GM21786 (cell line): ENCODE data around the gene TMEM107.

Source experiments
- ATAC-seq: cut with Tn5 transposase; IDR thresholded peaks from one replicate; pipeline ENCODE4 v1.9.1; 2021; ENCODE audit not compliant: unreplicated experiment

TMEM107 gene

DNA sequence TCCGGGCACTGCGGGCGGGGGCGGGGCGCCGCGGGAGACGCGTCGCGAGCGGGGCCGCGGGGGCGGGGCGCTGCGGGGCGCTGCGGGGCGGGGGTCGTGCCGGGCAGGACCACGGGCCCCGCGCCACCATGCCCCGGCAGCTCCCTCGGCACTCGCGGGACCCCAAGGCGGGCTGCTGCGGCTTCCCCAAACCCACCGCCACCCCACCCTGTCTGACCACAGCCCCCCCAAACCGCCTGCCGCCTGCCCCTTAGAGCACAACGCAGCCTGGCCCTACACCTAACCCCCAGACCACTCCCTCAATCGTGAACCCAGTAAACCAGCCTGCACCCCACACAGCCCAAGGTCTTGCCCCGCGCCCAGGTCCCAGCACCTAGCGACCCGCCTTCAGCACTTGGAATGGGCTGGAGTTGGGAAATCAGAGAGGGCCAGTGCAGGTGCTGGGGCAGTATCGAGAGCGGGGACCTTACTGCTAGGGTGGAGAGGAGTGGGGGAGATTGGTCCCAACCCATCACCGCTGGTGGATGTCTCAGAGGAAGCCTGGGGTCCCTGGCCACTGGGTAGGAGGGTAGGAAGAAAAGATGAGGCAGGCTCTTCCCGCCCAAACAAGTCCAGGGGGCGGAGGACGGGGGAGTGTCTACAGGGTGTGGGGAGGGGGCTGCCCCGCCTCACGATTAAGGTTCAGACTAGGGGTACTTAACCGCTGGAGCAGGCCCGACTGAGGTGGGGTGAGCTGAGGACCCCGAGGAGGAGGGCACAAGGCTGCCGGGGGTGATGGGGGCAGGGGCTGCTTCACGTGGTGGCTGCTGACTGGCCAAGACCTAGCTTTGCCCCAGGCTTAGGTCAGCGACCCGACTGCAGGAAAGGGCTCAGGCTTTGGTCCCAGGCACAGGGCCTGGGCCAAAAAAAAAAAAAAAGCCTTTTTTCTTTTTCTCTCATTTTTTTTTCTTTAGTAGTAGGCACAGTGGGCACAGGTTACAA, 12.9 kb downstream of the TMEM107 start:
- no peak for ATAC-seq

DNA sequence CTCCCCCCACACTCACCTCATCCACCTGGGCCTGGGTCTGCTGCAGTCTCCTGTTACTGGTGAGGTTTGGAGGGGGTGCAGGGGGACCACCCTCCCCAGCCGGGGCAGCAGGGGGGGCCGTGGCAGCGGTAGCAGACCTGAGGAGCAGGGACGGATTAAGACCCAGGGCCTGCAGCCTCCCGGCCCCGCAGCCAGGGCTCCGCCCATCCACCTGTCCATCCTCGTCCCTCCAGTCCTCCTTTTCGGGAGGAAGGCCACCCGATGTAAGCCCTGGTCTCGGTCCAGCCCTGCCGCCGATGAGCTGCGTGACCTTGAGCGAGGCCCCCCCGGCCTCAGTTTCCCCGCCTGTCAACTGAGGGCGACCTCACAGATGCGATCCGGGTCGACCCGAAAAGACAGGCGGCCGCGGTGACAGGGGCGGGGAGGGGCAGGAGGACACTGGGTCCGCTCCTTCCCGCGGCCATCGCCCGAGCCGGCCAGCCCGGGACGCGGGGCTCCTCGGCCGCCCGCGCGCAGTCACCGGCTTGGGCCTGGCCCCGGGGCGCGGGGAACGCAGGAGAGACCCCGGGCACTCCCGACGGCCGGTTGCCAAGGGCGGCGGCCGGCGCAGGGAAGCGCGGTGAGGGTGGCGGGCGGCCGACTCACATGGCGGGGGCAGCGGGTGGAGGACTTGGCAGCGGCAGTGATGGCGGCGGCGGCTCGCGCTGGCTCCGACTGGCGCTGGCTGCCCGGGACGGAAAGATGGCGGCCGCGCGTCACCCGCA, 13.8 kb downstream of the TMEM107 start, which contains the start of gene VAMP2:
Gene VAMP2, minus strand, starts transcription at position 716 of the 764 bp plus-strand sequence. Its CDS starts 69 bp downstream, at position 647.
- no peak for ATAC-seq

DNA sequence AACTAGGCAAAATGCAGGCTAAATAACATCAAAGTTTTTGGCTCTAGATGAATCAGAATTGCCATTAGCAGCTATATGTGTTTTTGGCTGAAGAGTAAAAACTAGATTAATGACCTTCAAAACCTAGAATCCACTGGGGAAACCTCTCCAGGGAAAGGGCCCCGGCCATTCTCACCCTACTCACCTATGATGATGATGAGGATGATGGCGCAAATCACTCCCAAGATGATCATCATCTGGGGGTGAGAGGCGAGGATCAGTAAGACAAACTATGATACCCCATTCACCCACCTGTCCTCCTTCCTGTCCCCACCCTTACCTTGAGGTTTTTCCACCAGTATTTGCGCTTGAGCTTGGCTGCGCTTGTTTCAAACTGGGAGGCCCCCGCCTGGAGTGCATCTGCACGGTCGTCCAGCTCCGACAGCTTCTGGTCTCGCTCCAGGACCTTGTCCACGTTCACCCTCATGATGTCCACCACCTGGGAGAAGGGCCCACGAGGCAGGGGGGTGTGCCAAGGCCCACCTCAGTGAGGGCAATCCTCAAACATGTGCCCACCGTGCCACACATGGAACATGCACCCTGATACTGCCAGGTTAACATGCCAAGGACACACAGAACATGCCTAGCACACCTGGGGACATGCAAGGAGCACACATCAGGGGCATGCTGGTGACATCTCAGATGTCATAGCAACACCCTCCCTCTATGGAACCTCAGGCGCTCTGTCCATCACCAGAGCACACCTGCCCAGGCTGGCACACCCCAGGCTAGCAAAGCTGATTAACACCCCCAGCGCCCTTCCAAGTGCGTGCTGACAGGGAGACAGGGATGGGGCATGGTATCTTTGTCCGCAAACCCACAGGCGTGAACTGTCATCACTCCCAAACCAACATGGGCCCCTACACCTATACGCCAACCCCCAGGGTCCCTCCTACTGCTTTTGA, 14.6 kb downstream of the TMEM107 start:
- no peak for ATAC-seq

DNA sequence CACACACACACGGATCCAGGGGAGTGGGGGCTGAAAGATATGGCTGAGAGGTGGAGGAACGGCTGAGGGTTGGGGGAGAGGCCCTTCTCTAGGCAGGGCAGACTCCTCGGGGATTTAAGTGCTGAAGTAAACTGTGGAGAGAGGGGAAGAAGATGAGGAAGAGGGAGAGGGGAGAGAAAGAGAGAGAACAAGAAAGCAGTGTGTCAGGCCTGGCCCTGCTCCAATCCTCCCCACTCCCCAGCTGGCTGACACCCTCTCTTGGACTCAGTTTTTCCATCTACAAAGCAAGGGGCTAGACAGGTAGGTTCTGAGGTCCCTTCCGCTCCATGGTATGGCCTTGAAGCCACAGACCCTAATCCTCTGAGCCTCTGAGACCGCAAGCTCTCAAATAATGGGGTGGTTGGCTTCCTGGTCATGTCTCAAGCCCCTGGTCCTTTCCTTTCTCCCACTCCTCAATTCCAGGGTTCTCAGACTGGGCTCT, 15.4 kb downstream of the TMEM107 start:
- ATAC-seq, result no peak

DNA sequence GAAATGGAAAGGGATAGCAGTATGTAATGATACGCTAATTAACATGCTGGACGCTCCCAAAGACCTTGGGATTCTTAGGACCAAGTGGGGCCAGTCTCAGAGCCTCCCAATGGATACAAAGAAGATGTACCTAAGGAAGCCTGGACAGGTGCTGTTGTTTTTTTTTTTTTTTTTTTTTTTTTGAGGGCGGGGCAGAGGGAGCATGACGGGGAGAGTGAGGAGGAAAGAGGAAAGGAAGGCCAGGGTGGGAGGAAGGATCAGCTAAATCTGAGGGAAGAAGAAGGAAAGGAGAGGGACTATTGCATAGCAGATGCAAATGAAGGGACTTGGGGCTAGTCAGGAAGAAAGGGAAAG, 16.0 kb downstream of the TMEM107 start:
- ATAC-seq, result no peak

DNA sequence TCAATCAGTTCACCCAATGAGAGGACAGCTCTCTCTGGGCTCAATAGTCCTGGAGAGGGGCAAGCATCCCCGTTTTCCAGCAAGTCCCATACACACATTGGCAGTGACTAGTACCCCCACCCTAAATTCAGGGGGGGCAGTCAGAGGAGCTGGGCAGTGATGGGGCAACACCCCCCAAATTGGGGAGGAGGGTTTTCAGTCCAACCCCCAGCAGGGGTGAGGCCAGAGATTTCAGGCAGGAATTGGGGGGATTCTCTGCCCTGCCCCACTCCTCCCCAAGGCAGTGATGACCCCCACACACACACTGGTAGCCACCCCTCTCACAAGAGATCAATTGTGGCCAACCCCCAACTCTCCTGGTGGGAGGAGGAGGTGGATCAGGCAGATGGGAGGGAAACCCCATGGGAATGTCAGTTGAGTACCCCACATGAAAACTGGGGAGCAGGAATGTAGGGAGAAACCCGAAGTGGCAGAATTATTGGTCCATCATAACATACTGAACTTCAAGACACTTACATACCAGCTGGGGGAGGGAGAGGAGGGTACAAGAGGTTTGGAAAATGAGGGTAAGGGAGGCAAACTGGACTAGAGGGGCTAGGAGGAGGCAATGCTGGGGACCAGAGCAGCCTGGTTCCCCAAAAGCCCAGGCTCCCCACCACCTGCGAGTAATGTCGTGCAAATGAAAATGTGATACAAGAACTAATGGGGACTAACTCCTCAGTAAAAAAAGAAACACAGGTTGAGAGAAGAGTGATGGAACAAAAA, 16.5 kb downstream of the TMEM107 start:
- ATAC-seq, result no peak

DNA sequence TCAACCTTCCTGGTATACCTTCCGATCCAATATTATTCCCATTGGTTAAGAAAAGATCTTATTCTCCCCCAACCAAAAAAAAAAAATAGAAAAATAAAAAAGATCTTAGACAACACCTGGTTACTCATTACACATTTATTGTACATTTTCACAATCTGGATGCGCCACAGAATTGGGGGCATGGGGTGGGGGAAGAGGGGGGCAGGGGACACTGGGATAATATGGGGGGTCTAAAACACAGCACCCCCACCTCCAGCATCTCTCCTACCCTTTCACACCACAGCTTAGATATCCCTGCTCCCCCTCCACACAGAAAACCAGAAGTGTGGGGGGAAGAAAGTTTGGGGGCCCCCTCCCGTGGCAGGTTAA, 17.2 kb downstream of the TMEM107 start:
- no peak for ATAC-seq

DNA sequence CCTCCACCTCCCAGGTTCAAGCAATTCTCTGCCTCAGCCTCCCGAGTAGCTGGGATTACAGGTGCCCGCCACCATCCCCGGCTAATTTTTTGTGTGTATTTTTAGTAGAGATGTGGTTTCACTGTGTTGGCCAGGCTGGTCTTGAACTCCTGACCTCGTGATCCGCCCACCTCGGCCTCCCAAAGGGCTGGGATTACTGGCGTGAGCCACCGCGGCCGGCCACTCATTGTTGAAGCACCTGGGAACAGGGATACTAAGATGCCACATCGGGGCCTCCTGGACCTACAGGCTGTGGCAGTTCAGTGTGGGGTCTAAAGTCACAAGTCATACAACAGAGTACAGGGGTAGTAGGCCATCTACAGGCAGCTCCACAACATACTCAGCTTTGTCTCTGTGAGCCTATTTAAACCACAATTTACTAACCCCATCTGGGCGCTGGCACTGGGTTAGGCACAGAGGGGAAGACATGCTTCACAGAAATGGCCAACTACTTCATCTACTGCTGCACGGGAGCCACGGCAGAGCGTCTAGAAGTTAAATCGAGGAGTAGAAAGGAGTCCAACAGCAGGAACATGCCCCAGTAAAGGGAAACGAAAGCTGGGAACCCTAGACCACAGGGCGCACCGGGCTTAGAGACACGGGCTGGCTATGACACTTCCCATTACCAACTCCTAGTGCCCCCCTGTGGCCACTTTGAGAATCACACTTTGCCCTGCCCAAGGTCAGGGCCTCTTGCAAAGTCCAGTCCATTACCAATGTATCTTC, 17.7 kb downstream of the TMEM107 start:
- ATAC-seq, result no peak

DNA sequence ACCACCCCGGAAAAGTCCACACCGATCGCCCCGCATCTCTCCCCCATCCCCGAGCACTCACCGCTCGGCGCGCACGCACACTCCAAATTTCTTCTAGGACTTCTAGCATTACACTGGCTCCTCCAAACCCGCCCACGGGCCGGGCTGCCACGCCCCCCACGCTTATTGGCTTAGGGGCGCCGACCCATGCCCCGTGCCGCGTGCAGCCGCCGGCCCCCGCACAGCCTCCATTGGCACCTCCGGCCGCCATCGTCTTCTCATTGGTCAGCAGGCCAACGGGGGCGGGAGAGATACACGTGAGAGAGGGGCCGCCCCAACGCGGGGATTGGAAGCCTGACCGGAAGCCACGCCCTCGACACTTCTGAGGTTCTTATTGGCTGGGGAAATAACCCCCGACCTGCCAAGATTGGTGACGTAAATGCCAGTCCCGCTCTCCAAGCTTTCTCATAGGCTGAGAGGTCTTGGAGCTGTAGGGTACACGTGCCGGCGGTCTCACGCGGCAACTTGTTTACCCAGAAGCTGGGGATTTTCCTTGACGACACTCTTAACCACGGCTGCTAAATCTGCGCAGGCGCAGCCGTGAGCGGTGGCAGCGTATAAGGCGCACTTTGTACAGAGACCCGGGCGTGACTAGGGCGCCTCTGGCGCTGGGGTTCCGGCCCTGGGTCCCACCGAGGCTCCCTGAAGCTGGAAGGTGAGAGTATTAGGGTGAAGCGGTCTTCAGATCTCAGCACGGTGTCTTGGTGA, 19.8 kb downstream of the TMEM107 start:
- peak; percentile 69 for ATAC-seq

DNA sequence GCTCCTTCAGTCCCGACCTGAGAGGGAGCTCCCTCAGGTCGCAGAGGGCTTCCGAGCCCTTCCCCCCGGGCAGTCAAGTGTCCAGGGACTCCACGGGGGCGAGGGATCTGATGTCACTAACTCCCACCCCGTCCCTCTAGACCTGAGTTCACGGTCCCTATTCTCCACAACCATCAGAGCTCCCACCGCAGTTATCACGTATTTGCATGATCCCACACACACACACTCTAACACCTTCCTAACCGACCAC, 20.3 kb downstream of the TMEM107 start:
- ATAC-seq, result no peak

DNA sequence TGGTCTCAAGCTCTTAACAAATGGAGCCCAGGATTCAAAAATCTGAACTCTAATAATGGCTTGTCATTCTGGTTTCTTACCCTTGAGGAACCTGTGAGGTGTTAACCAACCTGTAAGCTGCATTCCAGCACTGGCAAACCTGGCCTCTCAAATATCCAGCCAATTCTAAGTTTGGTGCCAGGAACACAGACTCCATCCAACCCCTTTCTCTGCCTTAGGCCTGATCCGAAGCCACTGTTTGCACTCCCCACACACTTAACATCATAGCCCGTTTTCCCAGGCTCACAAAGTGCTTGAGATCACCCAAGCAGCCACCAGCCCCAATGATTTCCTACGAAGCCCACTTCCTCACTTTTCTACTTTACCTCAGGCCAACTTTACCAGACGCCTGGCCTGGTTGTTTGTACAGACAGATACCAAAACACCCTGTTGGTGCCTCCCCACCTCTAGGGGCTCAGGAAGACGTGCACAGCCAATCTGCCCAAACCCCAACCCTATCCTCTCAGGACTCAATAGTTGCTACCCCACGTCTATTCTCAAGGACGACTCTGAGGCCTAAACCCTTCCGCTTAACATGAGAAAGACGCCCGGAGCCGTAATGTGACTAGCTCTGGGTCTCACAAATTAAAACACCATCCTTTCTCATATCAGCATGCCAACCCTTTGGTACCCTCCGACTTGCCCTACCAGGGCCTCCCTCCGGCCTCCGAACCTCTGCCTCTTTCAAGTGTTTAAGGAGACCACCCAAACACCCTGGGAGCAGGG, 20.8 kb downstream of the TMEM107 start:
- no peak for ATAC-seq

DNA sequence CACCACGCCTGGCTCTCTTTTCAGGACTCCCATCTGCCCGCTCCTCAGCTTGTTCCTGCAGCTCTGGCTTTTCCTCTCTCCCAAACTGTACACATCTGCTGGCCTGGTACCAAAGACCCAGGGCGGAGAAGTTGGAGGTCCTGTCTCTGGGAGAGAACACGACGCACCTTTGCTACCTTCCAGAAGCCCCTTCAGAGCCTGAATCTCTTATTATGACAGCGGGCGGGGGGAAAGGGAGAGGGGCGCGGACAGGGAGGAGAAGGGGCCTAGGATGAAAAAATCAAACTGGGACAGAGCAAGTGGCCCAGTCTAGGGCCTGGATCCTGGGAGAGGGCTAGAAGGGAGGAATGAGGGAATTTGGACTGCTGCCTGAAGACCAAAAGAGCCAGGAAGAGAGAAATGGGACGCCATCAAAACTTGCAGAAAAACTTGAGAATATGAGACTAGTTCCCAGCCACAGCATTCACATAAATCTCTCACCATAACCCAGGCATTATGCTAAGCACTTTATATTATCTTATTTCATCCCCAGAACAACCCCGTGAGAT, 21.5 kb downstream of the TMEM107 start:
- ATAC-seq, result no peak

DNA sequence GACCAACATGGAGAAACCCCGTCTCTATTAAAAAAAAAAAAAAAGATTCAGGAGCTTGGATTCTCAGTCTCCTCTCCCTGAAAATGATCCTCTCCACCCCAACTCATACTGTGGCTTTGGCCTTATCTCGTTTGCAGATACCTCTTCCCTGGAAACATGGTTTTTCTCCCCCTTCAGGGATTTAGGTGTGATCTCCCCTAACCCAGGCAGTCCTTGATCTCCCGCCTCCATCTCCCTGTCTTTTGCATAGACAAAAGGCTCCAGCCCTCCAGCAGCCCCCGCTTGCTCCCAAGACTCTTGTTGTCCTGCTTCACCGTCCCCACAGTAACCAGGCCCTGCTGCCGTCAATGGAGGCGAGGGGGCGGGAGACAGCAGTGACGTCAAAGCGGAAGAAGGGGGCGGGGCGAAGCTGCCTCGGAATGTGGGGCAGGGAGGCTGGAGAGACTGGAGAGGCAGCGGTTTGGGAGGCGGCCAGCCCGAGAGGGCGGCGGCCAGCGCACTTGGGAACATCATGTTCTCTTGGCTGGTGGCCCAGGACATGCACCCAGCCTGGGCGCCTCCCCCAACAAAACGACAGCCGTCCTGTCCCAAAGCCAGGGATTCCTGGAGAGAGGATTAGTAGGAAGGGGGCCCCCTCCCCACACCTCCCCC, 22.1 kb downstream of the TMEM107 start:
- no peak for ATAC-seq

DNA sequence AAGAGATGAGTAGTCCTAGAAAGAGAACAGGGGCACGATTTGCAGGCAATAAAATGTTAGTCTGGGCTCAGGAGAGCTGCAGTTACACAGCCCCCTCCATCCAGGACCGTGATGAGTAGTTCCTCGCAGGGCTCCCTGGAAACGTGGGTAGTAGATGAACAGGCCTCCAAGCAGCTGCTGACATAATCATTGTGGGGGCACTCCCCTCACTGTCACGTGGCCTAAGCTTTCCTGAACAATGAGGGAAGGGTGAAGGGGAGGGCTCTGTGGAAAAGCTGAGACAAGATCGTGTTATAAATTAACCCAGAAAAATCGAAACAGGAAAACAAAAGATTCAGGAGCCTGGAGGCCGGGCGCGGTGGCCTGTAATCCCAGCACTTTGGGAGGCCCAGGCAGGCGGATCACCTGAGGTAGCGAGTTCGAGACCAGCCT, 22.6 kb downstream of the TMEM107 start:
- ATAC-seq, result no peak

DNA sequence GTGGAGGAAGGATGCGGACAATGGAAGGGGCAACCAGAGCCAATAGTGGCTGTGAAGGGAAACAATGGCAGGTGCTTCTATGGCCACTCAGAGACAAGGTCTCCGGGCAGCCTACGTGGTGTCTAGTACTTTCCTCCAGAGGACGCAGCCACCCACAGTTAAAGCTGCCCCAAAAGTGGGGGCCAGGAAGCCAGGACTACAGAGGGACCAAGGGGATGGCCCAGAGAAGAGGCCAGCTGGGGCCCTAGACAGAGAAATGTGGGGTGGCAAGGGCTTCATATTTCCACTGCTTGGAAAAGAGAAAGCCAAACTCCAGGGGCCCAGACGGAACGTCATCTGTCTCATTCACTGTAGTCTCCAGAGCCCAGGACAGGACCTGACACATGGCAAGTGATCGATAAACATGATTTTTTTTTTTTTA, 23.1 kb downstream of the TMEM107 start:
- no peak for ATAC-seq

DNA sequence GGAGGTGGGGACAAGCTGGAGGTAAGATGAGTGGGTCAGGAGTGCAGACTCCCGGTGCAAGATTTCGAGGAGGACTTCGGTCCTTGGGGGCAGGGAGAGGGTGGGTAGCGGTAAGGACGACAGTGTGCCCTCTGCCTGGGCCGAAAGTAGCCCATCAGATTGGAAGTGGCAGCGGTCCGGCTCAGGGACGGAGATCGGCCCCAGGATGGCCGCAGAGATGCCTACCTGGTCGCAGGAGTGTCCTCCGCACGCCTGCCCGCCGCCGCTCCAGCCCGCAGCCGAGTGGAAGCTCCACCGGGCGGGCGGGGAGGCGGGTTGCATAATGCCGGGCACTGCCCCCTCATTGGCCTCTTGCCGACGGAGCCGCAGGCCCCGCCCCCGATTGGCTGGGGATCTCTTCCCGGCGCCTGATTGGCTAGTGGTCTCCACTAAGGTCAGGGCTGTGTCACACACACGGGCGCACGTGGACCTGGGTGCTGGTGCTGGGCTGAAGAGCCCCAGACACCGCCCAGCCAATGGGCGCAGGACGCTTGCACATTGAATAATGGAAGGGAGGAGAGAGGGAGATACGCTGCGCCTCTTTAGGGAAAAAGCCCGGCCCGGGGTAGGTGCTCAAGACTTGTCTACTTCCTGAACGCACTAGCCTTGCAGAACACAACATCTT, 23.9 kb downstream of the TMEM107 start, which contains the start of gene PER1:
Gene PER1, minus strand, starts transcription at position 293 of the 664 bp plus-strand sequence. CDS start 1,698 bp downstream, outside the sequence.
- ATAC-seq, result no peak
